Measurements from ENCODE around the gene FBXW11. TPM values are rescaled to one million over a fixed set of nuclear protein-coding genes. Genes with fewer than 3 reads are reported as not detected.

The FBXW11 gene
- total and polyA plus RNA-seq, 10 of the 15 experiments (the other 5 are each of a cell fraction or from before 2014, with no cell fraction given): 4.3 to 61.5 (median 40.0) TPM

- Histone ChIP-seq H3K4me3 (no peak overlapping the region), H3K9me3 (replicated peaks; ENCODE audit: control insufficient read depth, insufficient read depth, low read length) (peaks cover 11% of the 10 kb centered on the region; the same call in 2 of the 3 replicates), H3K79me2 (ENCODE audit: control insufficient read depth, insufficient read depth, low read length) (peaks cover 77% of the 10 kb centered on the region), H3K9ac (ENCODE audit: control insufficient read depth, insufficient read depth, low read length) (no peak overlapping the region), H3K4me2 (ENCODE audit: control insufficient read depth, insufficient read depth) (no peak overlapping the region), H3K27me3 (replicated peaks in 1 of 2; ENCODE audit: control insufficient read depth in 2 of 2, insufficient read depth in 2 of 2, low read length in 1 of 2) (no peaks in the 10 kb centered on the region), H3K27ac (ENCODE audit: control insufficient read depth, insufficient read depth) (no peak overlapping the region), H2AFZ (ENCODE audit: control insufficient read depth, low read depth, low read length) (no peak overlapping the region), H3K36me3 (ENCODE audit: control insufficient read depth in 2 of 2, insufficient read depth in 2 of 2, low read length in 1 of 2) (peaks cover 0 to 2% of the 10 kb centered on the region in 2 experiments; a peak in 2 of 4 replicates), H4K20me1 (ENCODE audit: control insufficient read depth, insufficient read depth) (no peaks in the 10 kb centered on the region), H3K4me1 (ENCODE audit: control insufficient read depth, insufficient read depth, low read length) (peaks cover 17% of the 10 kb centered on the region)
- WGBS (ENCODE audit: insufficient coverage, insufficient replicate concordance, low lambda C conversion rate, missing lambda C conversion rate): 99% methylated on average over 3 of the region's 3 CpGs
- intact Hi-C loops (cut with micrococcal nuclease; ENCODE audit: unreplicated experiment): loop anchor here (5.0 kb wide), 1 partner anchor 75 kb away; no protein-coding TSS in a partner anchor
- BruUV-seq (replicated peaks): no TSS peak
- ATAC-seq (peak; percentile 38), DNase-seq (ENCODE audit: low read depth, low spot score) (no peak), FAIRE-seq (peak; percentile 13)
- ChIA-PET SMC1A (ENCODE audit: uncharacterized antibody, unreplicated experiment) (no interaction called here), POLR2A (interaction anchor here (1.0 kb wide), 1 partner anchor 11 kb away, joined by 3 read pairs; no protein-coding TSS in a partner anchor), CTCF (interaction anchor here (1.0 kb wide), 1 partner anchor 10 kb away, joined by 4 read pairs; no protein-coding TSS in a partner anchor), RAD21 (ENCODE audit: unreplicated experiment) (no interaction called here)
- TF ChIP-seq RAD21 (IDR thresholded peaks at IDR 0.05; ENCODE audit: insufficient read depth, low read depth, low read length) (peak; percentile 15; the same call in 1 of the 2 replicates), DPF2 (IDR thresholded peaks at IDR 0.05) (no peak), RCOR1 (conservative IDR thresholded peaks at IDR 0.05; ENCODE audit: low read depth, low read length) (no peak), PRDM15 (CRISPR knock-in tag; IDR thresholded peaks at IDR 0.05) (no peak), HDAC6 (IDR thresholded peaks at IDR 0.05; ENCODE audit: unreplicated experiment) (no peak), CTCF (IDR thresholded peaks at IDR 0.05 in 2 of 3, conservative IDR thresholded peaks at IDR 0.05 in 1 of 3; ENCODE audit: control insufficient read depth in 2 of 3, extremely low read depth in 1 of 3, insufficient read depth in 1 of 3, low read depth in 3 of 3, low read length in 3 of 3) (peak in 1 of 3 experiments; percentile 37; a peak in 2 of 6 replicates)
- in situ Hi-C loops (cut with MboI): no loop called here
Measured at GRCh38 chr5:171927345-171927941, 79.0 kb downstream of the FBXW11 start.
